ENCODE measurements around the gene TNRC6C. TPM values are rescaled to one million over a fixed set of nuclear protein-coding genes. Genes with fewer than 3 reads are reported as not detected.

TNRC6C gene
- total RNA-seq, 1 experiment from 2014 or later = not detected

- H3K79me2 ChIP-seq (ENCODE audit: low read length) = no peaks in the 10 kb centered on the region
- H3K36me3 ChIP-seq (ENCODE audit: insufficient read depth, low read length) = no peaks in the 10 kb centered on the region
- H3K4me3 ChIP-seq (ENCODE audit: low read length) = no peak overlapping the region
- H3K9ac ChIP-seq (ENCODE audit: low read length) = no peak overlapping the region
- H4K20me1 ChIP-seq (ENCODE audit: insufficient read depth, low read depth, low read length) = no peaks in the 10 kb centered on the region
- peaks cover 5% of the 10 kb centered on the region; the same call in 1 of the 2 replicates for H3K4me1 ChIP-seq (ENCODE audit: low read length)
- H2AFZ ChIP-seq (ENCODE audit: low read length) = no peak overlapping the region
- no peaks in the 10 kb centered on the region for H3K9me2 ChIP-seq (replicated peaks; ENCODE audit: insufficient read depth, low read length)
- no peak for DNase-seq
- H3K4me2 ChIP-seq (ENCODE audit: low read depth, low read length, poor library complexity, severe bottlenecking) = no peak overlapping the region
- H3K9me3 ChIP-seq (ENCODE audit: low read length) = no peaks in the 10 kb centered on the region
- H3K27ac ChIP-seq (ENCODE audit: low read length) = no peak overlapping the region
- no peaks in the 10 kb centered on the region for H3K27me3 ChIP-seq (ENCODE audit: low read length)
Measured at GRCh38 chr17:78007647-78008046, 49.1 kb downstream of the TNRC6C start.

GRCh38 chr17:78010759-78011158 lies 52.3 kb downstream of the TNRC6C start:
- Histone ChIP-seq H3K79me2 (ENCODE audit: low read length) (no peaks in the 10 kb centered on the region), H3K9me3 (ENCODE audit: low read length) (no peaks in the 10 kb centered on the region), H3K27ac (ENCODE audit: low read length) (no peak overlapping the region), H3K4me3 (ENCODE audit: low read length) (no peak overlapping the region), H3K9ac (ENCODE audit: low read length) (no peak overlapping the region), H2AFZ (ENCODE audit: low read length) (no peak overlapping the region), H3K4me2 (ENCODE audit: low read depth, low read length, poor library complexity, severe bottlenecking) (no peak overlapping the region), H4K20me1 (ENCODE audit: insufficient read depth, low read depth, low read length) (no peaks in the 10 kb centered on the region), H3K9me2 (replicated peaks; ENCODE audit: insufficient read depth, low read length) (no peaks in the 10 kb centered on the region), H3K27me3 (ENCODE audit: low read length) (no peaks in the 10 kb centered on the region), H3K36me3 (ENCODE audit: insufficient read depth, low read length) (no peaks in the 10 kb centered on the region), H3K4me1 (ENCODE audit: low read length) (peaks cover 5% of the 10 kb centered on the region; the same call in 1 of the 2 replicates)
- no peak for DNase-seq

GRCh38 chr17:78012428-78012827 lies 53.9 kb downstream of the TNRC6C start:
- H3K27ac ChIP-seq (ENCODE audit: low read length) = no peak overlapping the region
- no peaks in the 10 kb centered on the region for H3K9me2 ChIP-seq (replicated peaks; ENCODE audit: insufficient read depth, low read length)
- no peak for DNase-seq
- H3K4me1 ChIP-seq (ENCODE audit: low read length) = peaks cover 5% of the 10 kb centered on the region; the same call in 1 of the 2 replicates
- no peak overlapping the region for H3K9ac ChIP-seq (ENCODE audit: low read length)
- no peak overlapping the region for H3K4me3 ChIP-seq (ENCODE audit: low read length)
- no peak overlapping the region for H2AFZ ChIP-seq (ENCODE audit: low read length)
- H4K20me1 ChIP-seq (ENCODE audit: insufficient read depth, low read depth, low read length) = no peaks in the 10 kb centered on the region
- H3K4me2 ChIP-seq (ENCODE audit: low read depth, low read length, poor library complexity, severe bottlenecking) = no peak overlapping the region
- no peaks in the 10 kb centered on the region for H3K9me3 ChIP-seq (ENCODE audit: low read length)
- no peaks in the 10 kb centered on the region for H3K79me2 ChIP-seq (ENCODE audit: low read length)
- H3K27me3 ChIP-seq (ENCODE audit: low read length) = no peaks in the 10 kb centered on the region
- H3K36me3 ChIP-seq (ENCODE audit: insufficient read depth, low read length) = no peaks in the 10 kb centered on the region

- peak; percentile 88 for DNase-seq
- Histone ChIP-seq H3K27ac (ENCODE audit: low read length) (no peak overlapping the region), H2AFZ (ENCODE audit: low read length) (no peak overlapping the region)
Measured at GRCh38 chr17:78013683-78014467, 55.4 kb downstream of the TNRC6C start.

GRCh38 chr17:78014646-78015045 lies 56.1 kb downstream of the TNRC6C start:
- no peak for DNase-seq

More at GRCh38 chr17:78013683-78014467, 55.4 kb downstream of the TNRC6C start:
- H3K4me1 ChIP-seq (ENCODE audit: low read length) = peaks cover 5% of the 10 kb centered on the region; the same call in 1 of the 2 replicates
- H4K20me1 ChIP-seq (ENCODE audit: insufficient read depth, low read depth, low read length) = no peaks in the 10 kb centered on the region
- no peak overlapping the region for H3K4me2 ChIP-seq (ENCODE audit: low read depth, low read length, poor library complexity, severe bottlenecking)
- no peak overlapping the region for H3K9ac ChIP-seq (ENCODE audit: low read length)
- no peaks in the 10 kb centered on the region for H3K36me3 ChIP-seq (ENCODE audit: insufficient read depth, low read length)
- H3K9me2 ChIP-seq (replicated peaks; ENCODE audit: insufficient read depth, low read length) = no peaks in the 10 kb centered on the region
- no peaks in the 10 kb centered on the region for H3K9me3 ChIP-seq (ENCODE audit: low read length)
- no peak overlapping the region for H3K4me3 ChIP-seq (ENCODE audit: low read length)
- no peaks in the 10 kb centered on the region for H3K27me3 ChIP-seq (ENCODE audit: low read length)
- H3K79me2 ChIP-seq (ENCODE audit: low read length) = no peaks in the 10 kb centered on the region

GRCh38 chr17:78016852-78017251 lies 58.3 kb downstream of the TNRC6C start:
- no peaks in the 10 kb centered on the region for H3K9me2 ChIP-seq (replicated peaks; ENCODE audit: insufficient read depth, low read length)
- no peaks in the 10 kb centered on the region for H3K27me3 ChIP-seq (ENCODE audit: low read length)
- no peak overlapping the region for H3K4me3 ChIP-seq (ENCODE audit: low read length)
- H3K9ac ChIP-seq (ENCODE audit: low read length) = no peak overlapping the region
- no peaks in the 10 kb centered on the region for H4K20me1 ChIP-seq (ENCODE audit: insufficient read depth, low read depth, low read length)
- H3K79me2 ChIP-seq (ENCODE audit: low read length) = no peaks in the 10 kb centered on the region
- no peaks in the 10 kb centered on the region for H3K9me3 ChIP-seq (ENCODE audit: low read length)
- H3K4me2 ChIP-seq (ENCODE audit: low read depth, low read length, poor library complexity, severe bottlenecking) = no peak overlapping the region
- no peaks in the 10 kb centered on the region for H3K36me3 ChIP-seq (ENCODE audit: insufficient read depth, low read length)
- DNase-seq = no peak
- no peak overlapping the region for H3K27ac ChIP-seq (ENCODE audit: low read length)
- no peak overlapping the region for H2AFZ ChIP-seq (ENCODE audit: low read length)
- peaks cover 5% of the 10 kb centered on the region; the same call in 1 of the 2 replicates for H3K4me1 ChIP-seq (ENCODE audit: low read length)

More at GRCh38 chr17:78014646-78015045, 56.1 kb downstream of the TNRC6C start:
- no peak overlapping the region for H3K9ac ChIP-seq (ENCODE audit: low read length)
- no peak overlapping the region for H3K4me2 ChIP-seq (ENCODE audit: low read depth, low read length, poor library complexity, severe bottlenecking)
- no peak overlapping the region for H3K4me3 ChIP-seq (ENCODE audit: low read length)
- H3K79me2 ChIP-seq (ENCODE audit: low read length) = no peaks in the 10 kb centered on the region
- no peaks in the 10 kb centered on the region for H3K9me2 ChIP-seq (replicated peaks; ENCODE audit: insufficient read depth, low read length)
- no peaks in the 10 kb centered on the region for H3K9me3 ChIP-seq (ENCODE audit: low read length)
- H2AFZ ChIP-seq (ENCODE audit: low read length) = no peak overlapping the region
- no peak overlapping the region for H3K27ac ChIP-seq (ENCODE audit: low read length)
- H3K4me1 ChIP-seq (ENCODE audit: low read length) = peaks cover 5% of the 10 kb centered on the region; the same call in 1 of the 2 replicates
- no peaks in the 10 kb centered on the region for H3K36me3 ChIP-seq (ENCODE audit: insufficient read depth, low read length)
- no peaks in the 10 kb centered on the region for H3K27me3 ChIP-seq (ENCODE audit: low read length)
- H4K20me1 ChIP-seq (ENCODE audit: insufficient read depth, low read depth, low read length) = no peaks in the 10 kb centered on the region

GRCh38 chr17:78019367-78019975 lies 61.0 kb downstream of the TNRC6C start:
- no peaks in the 10 kb centered on the region for H3K4me1 ChIP-seq (ENCODE audit: low read length)
- no peaks in the 10 kb centered on the region for H4K20me1 ChIP-seq (ENCODE audit: insufficient read depth, low read depth, low read length)
- no peak overlapping the region for H2AFZ ChIP-seq (ENCODE audit: low read length)
- no peak overlapping the region for H3K4me2 ChIP-seq (ENCODE audit: low read depth, low read length, poor library complexity, severe bottlenecking)
- no peaks in the 10 kb centered on the region for H3K27me3 ChIP-seq (ENCODE audit: low read length)
- peak; percentile 74 for DNase-seq
- no peaks in the 10 kb centered on the region for H3K36me3 ChIP-seq (ENCODE audit: insufficient read depth, low read length)
- H3K4me3 ChIP-seq (ENCODE audit: low read length) = no peak overlapping the region
- H3K9me2 ChIP-seq (replicated peaks; ENCODE audit: insufficient read depth, low read length) = no peaks in the 10 kb centered on the region
- no peaks in the 10 kb centered on the region for H3K9me3 ChIP-seq (ENCODE audit: low read length)
- no peak overlapping the region for H3K9ac ChIP-seq (ENCODE audit: low read length)
- H3K79me2 ChIP-seq (ENCODE audit: low read length) = no peaks in the 10 kb centered on the region
- no peak overlapping the region for H3K27ac ChIP-seq (ENCODE audit: low read length)

- Histone ChIP-seq H3K27me3 (ENCODE audit: low read length) (no peaks in the 10 kb centered on the region), H3K4me1 (ENCODE audit: low read length) (no peaks in the 10 kb centered on the region), H3K4me2 (ENCODE audit: low read depth, low read length, poor library complexity, severe bottlenecking) (no peak overlapping the region), H3K79me2 (ENCODE audit: low read length) (no peaks in the 10 kb centered on the region), H3K9me2 (replicated peaks; ENCODE audit: insufficient read depth, low read length) (no peaks in the 10 kb centered on the region), H4K20me1 (ENCODE audit: insufficient read depth, low read depth, low read length) (no peaks in the 10 kb centered on the region), H3K36me3 (ENCODE audit: insufficient read depth, low read length) (no peaks in the 10 kb centered on the region), H3K9ac (ENCODE audit: low read length) (no peak overlapping the region), H3K4me3 (ENCODE audit: low read length) (no peak overlapping the region), H3K27ac (ENCODE audit: low read length) (no peak overlapping the region), H3K9me3 (ENCODE audit: low read length) (no peaks in the 10 kb centered on the region), H2AFZ (ENCODE audit: low read length) (no peak overlapping the region)
- no peak for DNase-seq
Measured at GRCh38 chr17:78019976-78020716, 61.6 kb downstream of the TNRC6C start.
